Ovary (tissue), 3 donors: ENCODE data around the gene HOXA2.

Experiments used
- POLR2A ChIP-seq: fragments of 450-650 bp; IDR thresholded peaks from one replicate; pipeline ENCODE4 v1.6.1; 2017; ENCODE audit warnings: antibody characterized with exemption, mild to moderate bottlenecking, moderate library complexity
- TF ChIP-seq, protein P1 (sequence below), 3 donors: fragments of 450-650 bp in 2 of 3; fragments of 200-600 bp in 1 of 3; IDR thresholded peaks; one replicate each; pipeline versions ENCODE4 v1.5.1 to v1.8.0; 2016 to 2022; ENCODE audit warnings: antibody characterized with exemption in 3 of 3, mild to moderate bottlenecking in 1 of 3
- donor health status: DM: no; HTN: no; CAD: no.

- TF ChIP-seq, protein P1, sequence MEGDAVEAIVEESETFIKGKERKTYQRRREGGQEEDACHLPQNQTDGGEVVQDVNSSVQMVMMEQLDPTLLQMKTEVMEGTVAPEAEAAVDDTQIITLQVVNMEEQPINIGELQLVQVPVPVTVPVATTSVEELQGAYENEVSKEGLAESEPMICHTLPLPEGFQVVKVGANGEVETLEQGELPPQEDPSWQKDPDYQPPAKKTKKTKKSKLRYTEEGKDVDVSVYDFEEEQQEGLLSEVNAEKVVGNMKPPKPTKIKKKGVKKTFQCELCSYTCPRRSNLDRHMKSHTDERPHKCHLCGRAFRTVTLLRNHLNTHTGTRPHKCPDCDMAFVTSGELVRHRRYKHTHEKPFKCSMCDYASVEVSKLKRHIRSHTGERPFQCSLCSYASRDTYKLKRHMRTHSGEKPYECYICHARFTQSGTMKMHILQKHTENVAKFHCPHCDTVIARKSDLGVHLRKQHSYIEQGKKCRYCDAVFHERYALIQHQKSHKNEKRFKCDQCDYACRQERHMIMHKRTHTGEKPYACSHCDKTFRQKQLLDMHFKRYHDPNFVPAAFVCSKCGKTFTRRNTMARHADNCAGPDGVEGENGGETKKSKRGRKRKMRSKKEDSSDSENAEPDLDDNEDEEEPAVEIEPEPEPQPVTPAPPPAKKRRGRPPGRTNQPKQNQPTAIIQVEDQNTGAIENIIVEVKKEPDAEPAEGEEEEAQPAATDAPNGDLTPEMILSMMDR (IDR thresholded peaks at IDR 0.05), result no peak
- TF ChIP-seq POLR2A, result no peak
These were observed 5.5 kb downstream of the HOXA2 start for GRCh38 chr7:27096768-27097514.
